Fibroblast of lung (primary cell): Measurements from ENCODE around the gene SYT15. TPM values are rescaled to one million over a fixed set of nuclear protein-coding genes. Genes with fewer than 3 reads are reported as not detected.

Experiments
- DNase-seq, 2 donors: peaks; one replicate each; pipeline versions ENCODE4 v3.0.0 to v3.0.0-alpha.2; 2010; ENCODE audit warnings: low read depth in 2 of 2
- H2AFZ ChIP-seq: 2 replicates; pipeline ENCODE4 v1.5.1; 2012; ENCODE audit warnings: low read length, control low read depth, inconsistent platforms
- H3K27ac ChIP-seq: 2 replicates; pipeline ENCODE4 v1.5.1; 2011; ENCODE audit warnings: low read length, control low read depth; ENCODE audit not compliant: insufficient read depth
- H3K27me3 ChIP-seq: 2 replicates; pipeline ENCODE4 v1.5.1; 2011; ENCODE audit warnings: mild to moderate bottlenecking, low read length; ENCODE audit not compliant: control insufficient read depth, insufficient read depth
- H3K36me3 ChIP-seq: 2 replicates; pipeline ENCODE4 v1.5.1; 2011; ENCODE audit warnings: low read length; ENCODE audit not compliant: control insufficient read depth, insufficient read depth
- H3K4me1 ChIP-seq: 2 replicates; pipeline ENCODE4 v1.5.1; 2011; ENCODE audit warnings: low read length; ENCODE audit not compliant: control insufficient read depth, insufficient read depth; ENCODE audit errors: extremely low read depth
- H3K4me2 ChIP-seq: 2 replicates; pipeline ENCODE4 v1.5.1; 2011; ENCODE audit warnings: low read length, control low read depth; ENCODE audit not compliant: insufficient read depth; ENCODE audit errors: extremely low read depth
- H3K4me3 ChIP-seq, 4 experiments: fragments of 200-600 bp in 1 of 4; sonication (generic) in 1 of 4; replicated peaks in 1 of 4; 2 replicates each; pipeline ENCODE4 v1.5.1; 2011 to 2016; ENCODE audit warnings: low read length in 4 of 4, low read depth in 3 of 4, mild to moderate bottlenecking in 3 of 4, control low read depth in 2 of 4, inconsistent platforms in 1 of 4, mixed read lengths in 1 of 4; ENCODE audit not compliant: insufficient read depth in 1 of 4; ENCODE audit errors: control extremely low read depth in 1 of 4
- H3K79me2 ChIP-seq: 2 replicates; pipeline ENCODE4 v1.5.1; 2012; ENCODE audit warnings: mild to moderate bottlenecking, low read length, inconsistent platforms; ENCODE audit not compliant: control insufficient read depth, insufficient read depth
- H3K9ac ChIP-seq: 2 replicates; pipeline ENCODE4 v1.5.1; 2011; ENCODE audit warnings: mild to moderate bottlenecking, low read length, control low read depth; ENCODE audit not compliant: insufficient read depth
- H3K9me3 ChIP-seq: 2 replicates; pipeline ENCODE4 v1.5.1; 2012; ENCODE audit warnings: low read depth, low read length; ENCODE audit not compliant: control insufficient read depth, insufficient read depth
- H4K20me1 ChIP-seq: 2 replicates; pipeline ENCODE4 v1.5.1; 2011; ENCODE audit warnings: low read length; ENCODE audit not compliant: control insufficient read depth, insufficient read depth; ENCODE audit errors: extremely low read depth
- CTCF ChIP-seq, 2 donors: IDR thresholded peaks in 1 of 2; conservative IDR thresholded peaks in 1 of 2; 1 replicate in 1 of 2; 2 replicates in 1 of 2; pipeline ENCODE4 v1.5.1; 2011 to 2012; ENCODE audit warnings: low read length in 2 of 2, control low read depth in 1 of 2, inconsistent platforms in 1 of 2, low read depth in 1 of 2, mild to moderate bottlenecking in 1 of 2
- EZH2 ChIP-seq: IDR thresholded peaks from 2 replicates; pipeline ENCODE4 v1.5.1; 2012; ENCODE audit warnings: low read length, control low read depth, mild to moderate bottlenecking; ENCODE audit errors: missing control alignments
- polyA plus RNA-seq, 2 donors: library from polyadenylated mRNA; depleted of rRNA in 1 of 2; stranded (reverse) in 1 of 2; unstranded in 1 of 2; fragments of >200 nt; gene quantifications; 2 replicates each; pipeline ENCODE4 v1.2.1, GENCODE V29; 2011 to 2012; ENCODE audit warnings: missing spikeins in 1 of 2
- total RNA-seq: library from RNA; depleted of rRNA; stranded (reverse); fragments of >200 nt; gene quantifications from 2 replicates; pipeline ENCODE4 v1.2.1, GENCODE V29; 2014

SYT15 gene
- total and polyA plus RNA-seq, 2 donors (not counting 1 experiment from before 2014, with no cell fraction given), result under 0.01 to 0.31 TPM

- DNase-seq, result no peak
- Histone ChIP-seq H4K20me1 (no peaks in the 10 kb centered on the region), H3K36me3 (no peaks in the 10 kb centered on the region), H3K4me3 (no peak overlapping the region), H3K27me3 (peaks cover 38% of the 10 kb centered on the region), H3K4me1 (no peaks in the 10 kb centered on the region), H2AFZ (no peak overlapping the region), H3K79me2 (no peaks in the 10 kb centered on the region), H3K9me3 (no peaks in the 10 kb centered on the region), H3K9ac (no peak overlapping the region), H3K27ac (no peak overlapping the region), H3K4me2 (no peak overlapping the region)
- TF ChIP-seq EZH2 (no peak), CTCF (conservative IDR thresholded peaks at IDR 0.05 in 1 of 2, IDR thresholded peaks at IDR 0.05 in 1 of 2; ENCODE audit: low read depth in 1 of 2, low read length in 2 of 2) (no peak)
Measured at GRCh38 chr10:46550795-46551700, 27.9 kb upstream of the SYT15 start.

GRCh38 chr10:46551701-46552525, 27.0 kb upstream of the SYT15 start:
- Histone ChIP-seq H2AFZ (no peak overlapping the region), H3K4me2 (no peak overlapping the region), H3K79me2 (no peaks in the 10 kb centered on the region), H3K27me3 (peaks cover 38% of the 10 kb centered on the region), H3K4me3 (no peak overlapping the region), H3K4me1 (no peaks in the 10 kb centered on the region), H3K27ac (no peak overlapping the region), H3K9ac (no peak overlapping the region), H4K20me1 (no peaks in the 10 kb centered on the region), H3K36me3 (no peaks in the 10 kb centered on the region), H3K9me3 (no peaks in the 10 kb centered on the region)
- TF ChIP-seq CTCF (conservative IDR thresholded peaks at IDR 0.05 in 1 of 2, IDR thresholded peaks at IDR 0.05 in 1 of 2; ENCODE audit: low read depth in 1 of 2, low read length in 2 of 2), result no peak
- no peak for TF ChIP-seq EZH2
- no peak for DNase-seq
